Activated T-cell treated with anti-CD3 and anti-CD28 coated beads, Interleukin-2, amount 50 U/mL, for 1 hour (primary cell): Measurements from ENCODE around the gene SNORC.
"Not testable (repeated sequence)": the region's sequence is repeated elsewhere in the genome, so short reads cannot be mapped to it uniquely, and the experiment has no call there.

Experiments
- DNase-seq: peaks from one replicate; pipeline ENCODE4 v3.0.0-alpha.2; 2020

Gene SNORC

DNA sequence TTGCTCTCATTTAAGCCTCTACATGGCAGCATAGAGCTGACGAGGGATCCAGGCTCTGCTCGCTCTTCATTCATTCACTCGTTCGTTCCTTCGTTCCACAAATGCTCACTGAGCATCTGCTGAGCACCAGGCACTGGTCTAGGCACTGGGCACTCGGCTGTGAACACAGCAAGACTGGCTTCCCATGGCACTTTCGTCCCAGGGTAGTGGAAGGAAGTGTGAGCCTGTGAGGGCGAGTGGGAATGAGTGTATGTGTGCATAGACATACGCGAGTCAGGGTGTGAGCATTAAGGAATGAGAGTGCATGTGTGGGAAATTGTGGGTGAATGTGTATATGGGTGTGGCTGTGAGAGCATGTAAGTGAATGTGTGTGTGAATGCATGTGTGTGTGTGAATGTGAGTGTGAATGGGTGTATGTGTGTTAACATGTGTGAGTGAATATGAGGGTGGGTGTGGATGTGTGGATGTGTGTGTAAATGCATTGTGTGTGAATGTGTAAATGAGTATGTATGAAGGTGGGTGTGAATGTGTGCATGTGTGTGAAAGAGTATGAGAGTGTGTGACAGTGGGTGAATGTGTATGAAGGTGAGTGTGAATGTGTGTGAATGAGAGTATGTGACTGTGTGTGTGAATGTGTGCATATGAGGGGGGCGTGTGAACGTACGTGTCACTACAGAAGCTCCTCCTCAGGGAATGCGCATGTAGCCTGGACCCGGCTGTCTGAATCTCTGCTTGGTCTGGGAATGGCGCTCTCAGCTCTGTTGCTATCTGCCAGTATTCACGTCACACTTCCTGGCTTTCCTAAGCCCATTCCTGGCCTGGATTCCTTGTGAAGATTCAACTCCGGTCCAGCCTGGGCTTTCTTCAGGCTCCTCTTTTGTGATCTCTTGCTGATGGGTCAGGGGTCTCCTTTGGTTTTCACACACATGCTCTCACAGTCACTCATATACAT lies 28.8 kb downstream of the SNORC start:
- no peak for DNase-seq

GRCh38 chr2:232900811-232901735 lies 31.0 kb downstream of the SNORC start:
- DNase-seq: no peak

DNA sequence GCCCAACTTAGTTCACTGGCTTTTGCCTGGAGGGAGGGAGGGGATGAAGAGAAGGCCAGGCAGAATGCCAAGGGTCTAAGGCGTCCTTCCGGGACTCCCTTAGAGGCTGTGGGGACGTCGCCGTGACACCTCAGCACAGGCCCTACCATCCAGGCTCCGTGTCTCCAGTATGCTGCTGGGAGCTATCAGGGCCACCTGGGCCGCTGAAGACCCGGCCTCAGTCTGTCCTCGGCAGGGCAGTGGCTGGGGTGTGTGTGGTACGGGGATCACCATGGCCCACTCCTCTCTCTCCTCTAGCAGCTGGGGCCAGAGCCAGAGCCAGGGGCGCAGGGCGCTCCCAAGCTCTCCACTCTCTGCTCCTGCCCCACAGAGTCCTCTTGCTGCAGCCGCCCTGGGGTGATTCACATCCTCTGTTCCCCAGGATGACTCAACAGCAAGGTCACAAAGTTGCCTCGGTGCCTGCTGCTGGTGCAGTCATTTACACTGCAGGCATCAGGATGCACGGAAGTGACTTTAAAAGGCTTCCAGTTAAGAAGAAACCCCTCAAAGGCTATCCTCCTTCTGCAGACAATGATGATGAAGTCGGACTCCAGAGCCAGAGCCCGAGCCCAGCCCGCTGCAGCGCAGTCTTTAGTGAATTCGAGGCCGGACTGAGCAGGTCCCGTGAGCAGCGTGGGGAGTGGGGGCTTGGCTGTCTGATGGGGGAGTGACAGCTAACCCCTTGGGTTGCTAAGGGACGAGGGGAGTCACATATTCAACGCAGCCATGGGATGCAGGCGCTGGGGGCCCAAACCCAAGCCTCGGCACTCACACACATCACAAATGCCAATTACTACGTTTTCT lies 31.9 kb downstream of the SNORC start:
- no peak for DNase-seq

GRCh38 chr2:232903989-232904388 lies 33.9 kb downstream of the SNORC start:
- no peak for DNase-seq

GRCh38 chr2:232906867-232907717 lies 37.0 kb downstream of the SNORC start:
- DNase-seq: not testable (repeated sequence)

- DNase-seq: not testable (repeated sequence)
Observed at GRCh38 chr2:232907718-232908085, 37.6 kb downstream of the SNORC start.

GRCh38 chr2:232908695-232909094 lies 38.6 kb downstream of the SNORC start:
- no peak for DNase-seq

DNA sequence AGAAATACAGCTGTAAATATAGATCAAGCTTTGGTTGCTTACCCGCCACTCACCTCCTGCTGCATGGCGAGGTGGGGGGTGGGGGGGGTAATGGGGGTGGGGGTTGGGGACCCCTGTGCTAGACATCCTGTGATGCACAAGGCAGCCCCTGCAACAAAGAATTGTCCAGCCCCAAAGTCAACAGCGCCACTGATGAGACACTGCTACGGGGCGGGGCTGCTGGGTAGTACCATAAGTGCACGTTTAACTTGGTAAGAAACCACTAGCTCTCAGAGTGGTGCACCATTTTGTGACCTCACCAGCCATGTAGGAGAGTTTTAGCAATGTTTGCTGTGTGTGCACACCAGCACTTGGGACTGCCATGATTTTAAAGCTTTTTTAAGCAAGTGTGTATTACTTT lies 40.3 kb downstream of the SNORC start:
- no peak for DNase-seq

DNA sequence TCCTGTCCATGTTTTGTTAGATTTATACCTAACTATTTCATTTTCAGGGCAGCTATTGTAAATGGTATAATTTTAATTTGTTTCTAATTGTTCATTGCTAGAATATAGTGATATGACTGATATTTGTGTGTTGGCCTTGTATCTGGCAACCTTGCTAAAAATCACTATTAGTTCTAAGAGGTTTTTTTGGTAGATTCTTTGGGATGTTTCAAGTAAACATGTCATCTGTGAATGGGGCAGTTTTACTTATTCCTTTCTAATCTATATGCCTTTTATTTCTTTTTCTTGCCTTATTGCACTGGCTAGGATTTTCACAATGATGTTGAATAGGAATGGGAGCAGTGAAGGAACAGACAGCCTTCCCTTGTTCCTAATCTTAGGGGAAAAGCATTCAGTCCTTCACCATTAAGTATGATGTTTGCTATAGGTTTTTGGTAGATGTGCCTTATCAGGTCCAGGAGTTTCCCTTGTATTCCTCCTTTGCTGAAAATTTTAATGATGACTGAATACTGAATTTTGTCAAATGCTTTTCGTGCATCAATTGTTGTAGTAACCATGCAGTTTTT lies 41.7 kb downstream of the SNORC start:
- no peak for DNase-seq

GRCh38 chr2:232913903-232914302 lies 43.8 kb downstream of the SNORC start:
- no peak for DNase-seq

DNA sequence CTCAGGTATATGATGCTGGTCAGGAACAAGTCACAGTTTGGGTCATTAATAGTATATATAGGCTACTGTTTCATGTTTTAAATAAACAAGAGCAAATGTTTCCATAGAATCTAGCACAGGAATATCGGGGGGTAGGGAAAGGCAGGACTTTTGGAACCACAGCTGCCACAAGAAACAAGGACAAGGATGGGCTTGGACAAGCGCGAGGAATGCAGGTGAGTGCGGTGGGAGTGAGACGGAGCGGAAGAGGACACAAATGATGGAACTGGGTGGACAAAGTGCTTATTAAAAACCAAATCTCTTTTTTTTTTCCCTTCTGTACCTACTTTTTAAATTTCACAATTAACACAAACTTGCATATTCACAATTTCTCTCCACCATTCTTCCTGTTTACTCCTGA lies 49.1 kb downstream of the SNORC start:
- no peak for DNase-seq

- no peak for DNase-seq
Observed at GRCh38 chr2:232920055-232920454, 50.0 kb downstream of the SNORC start.

- DNase-seq: no peak
Observed at GRCh38 chr2:232920760-232921159, 50.7 kb downstream of the SNORC start.

GRCh38 chr2:232924433-232924832 lies 54.4 kb downstream of the SNORC start:
- no peak for DNase-seq

DNA sequence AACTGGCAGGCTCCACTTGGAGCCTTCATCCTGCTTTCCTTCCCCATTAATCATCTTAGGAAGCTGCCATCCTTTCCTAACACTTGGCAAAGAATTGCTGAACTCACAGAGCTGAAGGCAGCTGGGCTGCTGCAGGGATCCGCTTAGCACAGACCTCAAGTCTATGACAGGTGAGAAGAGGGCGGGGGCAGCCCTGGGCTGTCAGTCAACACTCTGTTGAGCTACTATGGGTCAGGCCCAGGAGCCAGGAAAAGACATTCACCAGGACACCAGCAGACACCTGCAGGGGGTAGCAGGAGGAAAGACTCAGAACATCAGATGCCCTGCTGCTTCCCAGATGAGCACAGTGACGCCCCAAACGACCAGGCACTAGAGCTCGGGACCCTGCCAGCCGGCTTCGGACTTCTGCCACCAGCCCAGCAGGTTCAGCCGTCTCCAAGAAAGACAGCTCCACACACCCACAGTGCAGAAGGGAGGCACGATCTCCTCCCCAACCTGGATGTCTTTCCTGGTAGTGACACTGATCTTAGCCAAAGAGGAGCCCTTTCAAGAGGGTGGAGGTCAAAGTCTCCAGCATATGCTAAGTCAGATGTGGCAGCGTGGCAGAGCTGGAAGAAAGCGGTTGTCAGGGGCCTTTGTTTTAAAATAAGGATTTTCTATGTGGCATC lies 55.2 kb downstream of the SNORC start:
- no peak for DNase-seq

DNA sequence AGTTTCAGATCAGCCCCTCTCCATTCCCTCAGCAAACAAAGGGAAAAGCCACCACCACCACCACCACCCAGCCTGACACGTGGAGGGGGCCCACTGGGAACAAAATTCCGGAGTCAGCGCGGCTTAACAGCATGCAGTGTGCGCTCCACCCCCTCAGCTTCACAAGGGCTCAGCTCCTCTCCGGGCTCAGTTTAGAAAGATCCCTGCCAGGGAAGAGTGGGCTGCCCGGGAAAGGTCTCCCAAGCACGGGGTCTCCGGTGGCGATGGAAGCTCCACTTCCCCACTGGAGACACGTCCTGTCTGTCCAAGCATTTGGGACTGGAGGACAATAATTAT lies 55.7 kb downstream of the SNORC start:
- no peak for DNase-seq

DNA sequence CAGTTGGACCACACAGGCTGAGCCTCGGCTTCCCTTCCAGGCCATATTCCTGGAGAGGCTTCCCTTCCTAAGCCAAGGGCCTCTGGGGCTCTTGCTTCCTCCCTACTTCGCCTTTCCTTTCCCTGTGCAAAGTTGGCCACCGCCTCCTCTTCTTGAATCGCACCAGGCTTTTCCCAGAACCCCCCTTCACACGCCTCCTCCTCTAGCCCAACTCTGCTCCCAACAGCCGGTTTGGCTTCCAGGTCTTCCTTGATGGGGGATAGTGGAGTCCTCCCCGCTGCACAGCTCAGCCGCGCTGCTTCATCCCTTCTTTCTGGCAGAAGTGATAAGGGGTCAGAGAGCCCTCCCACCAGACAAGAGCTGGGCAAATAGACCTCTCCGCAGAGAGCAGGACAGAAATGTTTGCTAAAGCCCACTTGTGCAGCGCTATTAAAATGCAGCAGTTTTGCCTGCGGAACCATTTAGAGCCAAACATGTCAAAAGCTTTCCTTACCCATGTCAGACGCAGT lies 56.4 kb downstream of the SNORC start:
- DNase-seq: no peak

DNA sequence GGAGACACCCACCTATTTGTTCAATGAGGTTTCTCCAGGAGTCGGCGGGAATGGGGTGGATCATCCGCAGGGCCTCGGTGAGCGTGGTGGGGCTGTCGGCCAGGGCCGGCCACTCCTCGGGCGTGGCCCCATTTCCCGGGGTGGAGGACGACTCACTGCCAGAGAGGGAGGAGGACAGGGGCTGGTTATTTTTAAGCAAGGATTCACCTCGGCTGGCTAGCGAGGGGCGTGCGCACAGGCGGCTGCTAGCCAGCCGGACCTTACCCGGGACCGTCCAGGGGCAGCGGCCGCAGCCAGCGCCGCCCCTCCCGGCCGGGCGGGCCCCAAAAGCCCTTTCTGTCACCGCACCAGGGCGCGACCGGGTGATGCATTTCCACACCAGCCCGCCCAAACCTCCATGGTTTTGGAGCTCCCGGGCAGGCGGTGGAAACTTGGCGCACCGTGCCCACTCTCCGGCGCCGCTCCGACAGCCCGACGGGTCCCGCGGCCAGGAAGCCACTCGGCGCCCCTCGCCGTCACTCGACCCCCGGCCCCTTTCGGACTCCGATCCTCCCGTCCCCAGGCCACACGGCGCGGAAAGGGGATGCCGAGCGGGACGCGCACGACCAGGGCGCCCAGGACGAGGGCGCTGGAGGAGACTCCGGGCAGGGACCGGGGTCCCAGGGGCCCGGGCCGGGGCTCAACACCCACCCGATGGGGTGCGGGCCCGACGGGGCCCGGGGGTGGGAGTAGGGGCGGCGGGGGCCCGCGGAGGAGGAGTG lies 57.1 kb downstream of the SNORC start:
- DNase-seq: no peak

GRCh38 chr2:232927793-232928550 lies 57.9 kb downstream of the SNORC start:
- DNase-seq: no peak
